ENCODE results near the gene MRPS7. TPM values are rescaled to one million over a fixed set of nuclear protein-coding genes. Genes with fewer than 3 reads are reported as not detected.

MRPS7 gene
- 121 and 127 TPM in 2 replicates for total RNA-seq

- intact Hi-C loops (cut with micrococcal nuclease): loop anchor here (1.0 to 10.0 kb wide), 5 partner anchors 9 to 523 kb away; partner anchors contain the start of genes NUP85, SLC25A19, SUMO2 and UNK
- peak within 1 kb of the TSS; percentile 94 for H3K4me3 Mint-ChIP-seq
- peaks cover 37% of the 10 kb centered on the region for H3K4me1 Mint-ChIP-seq
- H3K27ac Mint-ChIP-seq: peak within 1 kb of the TSS; percentile 99
- peaks cover 52% of the 10 kb centered on the region for H3K36me3 Mint-ChIP-seq (ENCODE audit: low read depth)
- H3K27me3 Mint-ChIP-seq: no peaks in the 10 kb centered on the region
- DNase-seq: peak; percentile 99
- no peaks in the 10 kb centered on the region for H3K9me3 Mint-ChIP-seq
Measured at GRCh38 chr17:75261336-75262111, at the start of gene MRPS7, which contains the start of gene GGA3. Gene MRPS7, plus strand, starts transcription at chr17:75261879. Its CDS starts 22 bp downstream, at chr17:75261901. Gene GGA3, minus strand, starts transcription at chr17:75261606. Its CDS starts 19 bp downstream, at chr17:75261587.

GRCh38 chr17:75218131-75218530 is 43.5 kb upstream of the MRPS7 start:
- Mint-ChIP-seq H3K27ac (no peak overlapping the region), H3K9me3 (no peaks in the 10 kb centered on the region), H3K4me3 (no peak overlapping the region), H3K36me3 (ENCODE audit: low read depth) (peaks cover 65% of the 10 kb centered on the region), H3K27me3 (no peaks in the 10 kb centered on the region), H3K4me1 (peaks cover 2% of the 10 kb centered on the region)
- intact Hi-C loops (cut with micrococcal nuclease): no loop called here
- no peak for DNase-seq

GRCh38 chr17:75219815-75220214 is 41.9 kb upstream of the MRPS7 start:
- Mint-ChIP-seq H3K4me1 (peaks cover 2% of the 10 kb centered on the region), H3K4me3 (no peak overlapping the region), H3K36me3 (ENCODE audit: low read depth) (peaks cover 58% of the 10 kb centered on the region), H3K9me3 (no peaks in the 10 kb centered on the region), H3K27ac (no peak overlapping the region), H3K27me3 (no peaks in the 10 kb centered on the region)
- intact Hi-C loops (cut with micrococcal nuclease): no loop called here
- no peak for DNase-seq

GRCh38 chr17:75225016-75225415 is 36.7 kb upstream of the MRPS7 start:
- Mint-ChIP-seq H3K27ac (no peak overlapping the region), H3K36me3 (ENCODE audit: low read depth) (peaks cover 46% of the 10 kb centered on the region), H3K4me1 (no peaks in the 10 kb centered on the region), H3K4me3 (no peak overlapping the region), H3K9me3 (no peaks in the 10 kb centered on the region), H3K27me3 (no peaks in the 10 kb centered on the region)
- intact Hi-C loops (cut with micrococcal nuclease): no loop called here
- DNase-seq: no peak

GRCh38 chr17:75227729-75228128 is 34.0 kb upstream of the MRPS7 start:
- H3K27me3 Mint-ChIP-seq: no peaks in the 10 kb centered on the region
- no peak overlapping the region for H3K4me3 Mint-ChIP-seq
- no peaks in the 10 kb centered on the region for H3K9me3 Mint-ChIP-seq
- DNase-seq: no peak
- peaks cover 51% of the 10 kb centered on the region for H3K36me3 Mint-ChIP-seq (ENCODE audit: low read depth)
- no peaks in the 10 kb centered on the region for H3K4me1 Mint-ChIP-seq
- H3K27ac Mint-ChIP-seq: no peak overlapping the region
- intact Hi-C loops (cut with micrococcal nuclease): no loop called here

GRCh38 chr17:75228305-75228704 is 33.4 kb upstream of the MRPS7 start:
- Mint-ChIP-seq H3K9me3 (no peaks in the 10 kb centered on the region), H3K4me3 (no peak overlapping the region), H3K36me3 (ENCODE audit: low read depth) (peaks cover 54% of the 10 kb centered on the region), H3K4me1 (no peaks in the 10 kb centered on the region), H3K27ac (no peak overlapping the region), H3K27me3 (no peaks in the 10 kb centered on the region)
- intact Hi-C loops (cut with micrococcal nuclease): no loop called here
- DNase-seq: no peak

- Mint-ChIP-seq H3K27ac (no peak overlapping the region), H3K9me3 (no peaks in the 10 kb centered on the region), H3K27me3 (no peaks in the 10 kb centered on the region), H3K36me3 (ENCODE audit: low read depth) (peaks cover 53% of the 10 kb centered on the region), H3K4me3 (no peak overlapping the region), H3K4me1 (no peaks in the 10 kb centered on the region)
- no peak for DNase-seq
- intact Hi-C loops (cut with micrococcal nuclease): no loop called here
Measured at GRCh38 chr17:75228847-75229246, 32.8 kb upstream of the MRPS7 start.

GRCh38 chr17:75231071-75231470 is 30.6 kb upstream of the MRPS7 start:
- intact Hi-C loops (cut with micrococcal nuclease): no loop called here
- no peaks in the 10 kb centered on the region for H3K27me3 Mint-ChIP-seq
- no peak for DNase-seq
- H3K36me3 Mint-ChIP-seq (ENCODE audit: low read depth): peaks cover 54% of the 10 kb centered on the region
- no peaks in the 10 kb centered on the region for H3K4me1 Mint-ChIP-seq
- H3K27ac Mint-ChIP-seq: no peak overlapping the region
- H3K9me3 Mint-ChIP-seq: no peaks in the 10 kb centered on the region
- no peak overlapping the region for H3K4me3 Mint-ChIP-seq

GRCh38 chr17:75231741-75232464 is 29.8 kb upstream of the MRPS7 start:
- Mint-ChIP-seq H3K27ac (no peak overlapping the region), H3K9me3 (no peaks in the 10 kb centered on the region), H3K4me1 (no peaks in the 10 kb centered on the region), H3K27me3 (no peaks in the 10 kb centered on the region), H3K4me3 (no peak overlapping the region), H3K36me3 (ENCODE audit: low read depth) (peaks cover 54% of the 10 kb centered on the region)
- DNase-seq: no peak
- intact Hi-C loops (cut with micrococcal nuclease): no loop called here

- peaks cover 59% of the 10 kb centered on the region for H3K36me3 Mint-ChIP-seq (ENCODE audit: low read depth)
Measured at GRCh38 chr17:75232786-75233185, 28.9 kb upstream of the MRPS7 start.

GRCh38 chr17:75237100-75238014 is 24.3 kb upstream of the MRPS7 start:
- Mint-ChIP-seq H3K27ac (peak overlapping the region; percentile 61), H3K27me3 (no peaks in the 10 kb centered on the region), H3K36me3 (ENCODE audit: low read depth) (peaks cover 67% of the 10 kb centered on the region), H3K4me3 (no peak overlapping the region), H3K9me3 (no peaks in the 10 kb centered on the region), H3K4me1 (peaks cover 21% of the 10 kb centered on the region)
- intact Hi-C loops (cut with micrococcal nuclease): no loop called here
- DNase-seq: no peak

More at GRCh38 chr17:75232786-75233185, 28.9 kb upstream of the MRPS7 start:
- no peaks in the 10 kb centered on the region for H3K27me3 Mint-ChIP-seq
- H3K27ac Mint-ChIP-seq: no peak overlapping the region
- H3K4me3 Mint-ChIP-seq: no peak overlapping the region
- H3K4me1 Mint-ChIP-seq: no peaks in the 10 kb centered on the region
- intact Hi-C loops (cut with micrococcal nuclease): no loop called here
- H3K9me3 Mint-ChIP-seq: no peaks in the 10 kb centered on the region
- DNase-seq: no peak

GRCh38 chr17:75238020-75238580 is 23.6 kb upstream of the MRPS7 start:
- Mint-ChIP-seq H3K9me3 (no peaks in the 10 kb centered on the region), H3K4me3 (no peak overlapping the region), H3K36me3 (ENCODE audit: low read depth) (peaks cover 64% of the 10 kb centered on the region), H3K27ac (no peak overlapping the region), H3K27me3 (no peaks in the 10 kb centered on the region), H3K4me1 (peaks cover 27% of the 10 kb centered on the region)
- intact Hi-C loops (cut with micrococcal nuclease): no loop called here
- DNase-seq: no peak

GRCh38 chr17:75238684-75239191 is 22.9 kb upstream of the MRPS7 start:
- Mint-ChIP-seq H3K4me1 (peaks cover 32% of the 10 kb centered on the region), H3K27ac (peak overlapping the region; percentile 84), H3K9me3 (no peaks in the 10 kb centered on the region), H3K36me3 (ENCODE audit: low read depth) (peaks cover 67% of the 10 kb centered on the region), H3K4me3 (peak overlapping the region; percentile 33), H3K27me3 (no peaks in the 10 kb centered on the region)
- intact Hi-C loops (cut with micrococcal nuclease): no loop called here
- DNase-seq: peak; percentile 86
